DMS53 treated with DMSO at 0.1 percent for 48 hours (cell line): ENCODE results near the gene CBLC.

Experiments
- DNase-seq: peaks from one replicate; lab custom pipeline; 2025; ENCODE audit not compliant: unreplicated experiment; lab: John Stamatoyannopoulos, UW

CBLC gene

GRCh38 chr19:44745887-44746600 lies 31.6 kb upstream of the CBLC start:
- DNase-seq, result no peak

GRCh38 chr19:44746616-44746945 lies 31.1 kb upstream of the CBLC start:
- no peak for DNase-seq

- DNase-seq, result peak; percentile 44
These were observed 30.5 kb upstream of the CBLC start for GRCh38 chr19:44746946-44747738.

GRCh38 chr19:44747739-44748425 lies 29.8 kb upstream of the CBLC start:
- peak; percentile 58 for DNase-seq

GRCh38 chr19:44748426-44749254 lies 29.1 kb upstream of the CBLC start, which contains the start of gene BCL3:
TSS of gene BCL3 (plus strand) at chr19:44748708. CDS start at chr19:44748791, 83 bp downstream.
- DNase-seq, result no peak

GRCh38 chr19:44749292-44749691 lies 28.4 kb upstream of the CBLC start:
- no peak for DNase-seq

GRCh38 chr19:44749994-44750393 lies 27.7 kb upstream of the CBLC start:
- no peak for DNase-seq

- DNase-seq, result no peak
These were observed 25.4 kb upstream of the CBLC start for GRCh38 chr19:44752123-44752815.

GRCh38 chr19:44752816-44753625 lies 24.7 kb upstream of the CBLC start:
- DNase-seq, result peak; percentile 86

GRCh38 chr19:44753626-44753931 lies 24.1 kb upstream of the CBLC start:
- no peak for DNase-seq

GRCh38 chr19:44753932-44754749 lies 23.5 kb upstream of the CBLC start:
- peak; percentile 44 for DNase-seq

- DNase-seq, result no peak
These were observed 23.0 kb upstream of the CBLC start for GRCh38 chr19:44754750-44755080.

GRCh38 chr19:44755219-44755618 lies 22.5 kb upstream of the CBLC start:
- no peak for DNase-seq

- no peak for DNase-seq
These were observed 21.6 kb upstream of the CBLC start for GRCh38 chr19:44756089-44756562.

- DNase-seq, result no peak
These were observed 20.5 kb upstream of the CBLC start for GRCh38 chr19:44757057-44757734.

- DNase-seq, result no peak
These were observed 19.8 kb upstream of the CBLC start for GRCh38 chr19:44757735-44758505.

- no peak for DNase-seq
These were observed 19.1 kb upstream of the CBLC start for GRCh38 chr19:44758596-44758995.
